SK-N-SH (cell line): ENCODE data around the gene SLC4A8. TPM values are rescaled to one million over a fixed set of nuclear protein-coding genes. Genes with fewer than 3 reads are reported as not detected.

Experiments
- CTCF ChIA-PET: fragments of 300-600, 350-600 bp; formaldehyde crosslinking; extraction: SDS; loops from one replicate; lab custom pipeline; 2021; lab: Yijun Ruan, JAX
- POLR2A ChIA-PET: fragments of 350-600 bp; sonication (Branson Sonifier 250); formaldehyde crosslinking; extraction: SDS; loops from one replicate; lab custom pipeline; 2020; ENCODE audit warnings: antibody characterized with exemption, inconsistent platforms; lab: Yijun Ruan, JAX
- DNase-seq: peaks from one replicate; pipeline ENCODE4 v3.0.0; 2012
- H2AFZ ChIP-seq: fragments of 200-600 bp; sonication (generic); 2 replicates; pipeline ENCODE4 v1.8.1; 2016; ENCODE audit warnings: antibody characterized with exemption, mild to moderate bottlenecking, low read depth
- H3F3A ChIP-seq: fragments of 200-600 bp; sonication (generic); replicated peaks from 2 replicates; pipeline ENCODE3; 2016; ENCODE audit warnings: antibody characterized with exemption, mild to moderate bottlenecking; ENCODE audit not compliant: insufficient read depth
- H3K27ac ChIP-seq, 2 experiments: fragments of 200-500 bp in 1 of 2; fragments of 200-600 bp in 1 of 2; sonication (Bioruptor generic) in 1 of 2; sonication (generic), shearing (Covaris generic) in 1 of 2; 2 replicates each; pipeline versions ENCODE4 v1.5.1 to v1.6.1; 2014 to 2016; ENCODE audit warnings: low read depth in 2 of 2, inconsistent platforms in 1 of 2, low read length in 1 of 2, mild to moderate bottlenecking in 1 of 2, mixed read lengths in 1 of 2
- H3K27me3 ChIP-seq: fragments of 200-600 bp; sonication (generic), shearing (Covaris generic); 2 replicates; pipeline ENCODE4 v1.6.1; 2016; ENCODE audit warnings: mixed run types; ENCODE audit not compliant: insufficient read depth
- H3K36me3 ChIP-seq, 2 experiments: fragments of 200-500 bp in 1 of 2; fragments of 200-600 bp in 1 of 2; sonication (Bioruptor generic) in 1 of 2; sonication (generic) in 1 of 2; replicated peaks in 1 of 2; 2 replicates each; pipeline versions ENCODE3 to v1.5.1; 2014 to 2016; ENCODE audit warnings: low read length in 1 of 2, mild to moderate bottlenecking in 1 of 2; ENCODE audit not compliant: insufficient read depth in 2 of 2, control insufficient read depth in 1 of 2
- H3K4me1 ChIP-seq, 2 experiments: fragments of 200-500 bp in 1 of 2; fragments of 200-600 bp in 1 of 2; sonication (Bioruptor generic) in 1 of 2; sonication (generic), shearing (Covaris generic) in 1 of 2; 2 replicates each; pipeline versions ENCODE4 v1.5.1 to v1.6.1; 2014 to 2016; ENCODE audit warnings: low read depth in 1 of 2, low read length in 1 of 2, mixed run types in 1 of 2; ENCODE audit not compliant: insufficient read depth in 2 of 2, control insufficient read depth in 1 of 2
- H3K4me2 ChIP-seq: fragments of 200-600 bp; sonication (generic), shearing (Covaris generic); 2 replicates; pipeline ENCODE4 v1.6.1; 2017; ENCODE audit warnings: mixed run types
- H3K4me3 ChIP-seq, 2 experiments: fragments of 200-500 bp in 1 of 2; fragments of 200-600 bp in 1 of 2; sonication (Bioruptor generic) in 1 of 2; sonication (generic), shearing (Covaris generic) in 1 of 2; 2 replicates each; pipeline versions ENCODE4 v1.5.1 to v1.8.1; 2014 to 2016; ENCODE audit warnings: low read depth in 2 of 2, inconsistent platforms in 1 of 2, low read length in 1 of 2, mild to moderate bottlenecking in 1 of 2, mixed read lengths in 1 of 2, moderate library complexity in 1 of 2
- H3K79me2 ChIP-seq: fragments of 200-600 bp; sonication (generic); 2 replicates; pipeline ENCODE4 v1.8.1; 2017; ENCODE audit warnings: mild to moderate bottlenecking; ENCODE audit not compliant: insufficient read depth
- H3K9ac ChIP-seq: fragments of 200-600 bp; sonication (generic); 2 replicates; pipeline ENCODE4 v1.6.1; 2017; ENCODE audit warnings: mixed run types
- H3K9me2 ChIP-seq: fragments of 200-600 bp; sonication (generic); 2 replicates; pipeline ENCODE4 v1.6.1; 2017; ENCODE audit warnings: mixed run types
- H3K9me3 ChIP-seq: fragments of 200-600 bp; sonication (generic); 2 replicates; pipeline ENCODE4 v1.6.1; 2017; ENCODE audit warnings: mixed run types, mild to moderate bottlenecking, moderate library complexity
- H4K20me1 ChIP-seq: fragments of 200-600 bp; sonication (generic); 2 replicates; pipeline ENCODE4 v1.6.1; 2017; ENCODE audit warnings: mild to moderate bottlenecking, mixed run types; ENCODE audit not compliant: insufficient read depth
- CHD2 ChIP-seq: fragments of 150-350 bp; IDR thresholded peaks from 2 replicates; pipeline ENCODE4 v1.6.1; 2018; ENCODE audit warnings: low read length; ENCODE audit not compliant: partially characterized antibody
- ELF1 ChIP-seq: IDR thresholded peaks from 2 replicates; pipeline ENCODE4 v1.4.0; 2012
- FOSL2 ChIP-seq: IDR thresholded peaks from 2 replicates; pipeline ENCODE4 v1.4.0; 2012; ENCODE audit warnings: low read depth, mild to moderate bottlenecking, moderate library complexity, borderline replicate concordance
- FOXJ3 ChIP-seq: sonication (generic); formaldehyde crosslinking; IDR thresholded peaks from 2 replicates; pipeline ENCODE4 v1.5.1; 2020; ENCODE audit warnings: mild to moderate bottlenecking, missing genetic modification reagents
- FOXM1 ChIP-seq: IDR thresholded peaks from 2 replicates; pipeline ENCODE4 v1.4.0; 2012; ENCODE audit warnings: low read depth, mild to moderate bottlenecking
- GABPA ChIP-seq: IDR thresholded peaks from 2 replicates; pipeline ENCODE4 v1.4.0; 2012; ENCODE audit warnings: low read depth, mild to moderate bottlenecking
- GATA2 ChIP-seq: sonication (generic); formaldehyde crosslinking; IDR thresholded peaks from 2 replicates; pipeline ENCODE4 v1.5.0; 2020; ENCODE audit warnings: mild to moderate bottlenecking, missing genetic modification reagents
- MEF2A ChIP-seq: IDR thresholded peaks from 2 replicates; pipeline ENCODE4 v1.4.0; 2012; ENCODE audit warnings: low read depth, borderline replicate concordance
- MXI1 ChIP-seq: IDR thresholded peaks from 2 replicates; pipeline ENCODE4 v1.6.1; 2012; ENCODE audit warnings: mild to moderate bottlenecking, low read depth, low read length, improper control_type of control experiment
- NFIC ChIP-seq: IDR thresholded peaks from 2 replicates; pipeline ENCODE4 v1.4.0; 2012; ENCODE audit warnings: borderline replicate concordance
- NRF1 ChIP-seq: IDR thresholded peaks from 2 replicates; pipeline ENCODE4 v1.6.1; 2012; ENCODE audit warnings: low read depth, mild to moderate bottlenecking, low read length
- POLR2AphosphoS5 ChIP-seq: IDR thresholded peaks from 2 replicates; pipeline ENCODE4 v1.6.1; 2012; ENCODE audit warnings: low read depth, low read length
- RCOR1 ChIP-seq: fragments of 150-350 bp; IDR thresholded peaks from 2 replicates; pipeline ENCODE4 v1.6.1; 2017; ENCODE audit warnings: antibody characterized with exemption, low read length
- RXRA ChIP-seq: IDR thresholded peaks from 2 replicates; pipeline ENCODE4 v1.4.0; 2012; ENCODE audit warnings: low read depth, mild to moderate bottlenecking, borderline replicate concordance
- SIN3A ChIP-seq: IDR thresholded peaks from 2 replicates; pipeline ENCODE4 v1.6.1; 2012; ENCODE audit warnings: low read depth, mild to moderate bottlenecking, low read length, moderate library complexity, borderline replicate concordance
- TAF1 ChIP-seq: IDR thresholded peaks from 2 replicates; pipeline ENCODE4 v1.6.1; 2012; ENCODE audit warnings: low read depth, mild to moderate bottlenecking, low read length, moderate library complexity, borderline replicate concordance
- TEAD4 ChIP-seq: IDR thresholded peaks from 2 replicates; pipeline ENCODE4 v1.4.0; 2012; ENCODE audit warnings: mild to moderate bottlenecking, borderline replicate concordance; ENCODE audit not compliant: insufficient read depth
- USF2 ChIP-seq: fragments of 150-350 bp; IDR thresholded peaks from 2 replicates; pipeline ENCODE4 v1.6.1; 2017; ENCODE audit warnings: antibody characterized with exemption, low read length, low read depth, borderline replicate concordance
- YY1 ChIP-seq: IDR thresholded peaks from 2 replicates; pipeline ENCODE4 v1.4.0; 2012; ENCODE audit warnings: low read depth, mild to moderate bottlenecking
- ZBTB33 ChIP-seq: IDR thresholded peaks from 2 replicates; pipeline ENCODE4 v1.4.0; 2012; ENCODE audit warnings: low read depth, borderline replicate concordance
- WGBS: methylation state at CpG from one replicate; pipeline ENCODE4 v1.1.6; 2017; ENCODE audit warnings: low lambda C conversion rate; 5-methylcytosine and 5-hydroxymethylcytosine counted together
- polyA plus RNA-seq, 3 experiments: library from polyadenylated mRNA; depleted of rRNA; stranded (reverse); fragments of >200 nt; gene quantifications; 2 replicates each; pipeline ENCODE4 v1.2.3, GENCODE V29; 2012

The SLC4A8 gene
- polyA plus RNA-seq, 1 of the 3 experiments (the other 2 are of a cell fraction), result 5.2 TPM

- Histone ChIP-seq H3K9me2 (no peaks in the 10 kb centered on the region), H3F3A (peaks cover 23% of the 10 kb centered on the region), H3K4me1 (peaks cover 4 to 52% of the 10 kb centered on the region in 2 experiments; a peak in 2 of 4 replicates), H2AFZ (peak within 1 kb of the TSS; percentile 73), H3K4me3 (peak within 1 kb of the TSS; percentile 40 to 50; a peak in 3 of 4 replicates), H3K4me2 (peak within 1 kb of the TSS; percentile 73), H4K20me1 (no peaks in the 10 kb centered on the region), H3K27me3 (no peaks in the 10 kb centered on the region), H3K79me2 (no peaks in the 10 kb centered on the region), H3K9ac (no peak within 1 kb of the TSS), H3K9me3 (no peaks in the 10 kb centered on the region), H3K27ac (peak within 1 kb of the TSS in 1 of 2 experiments; percentile 68; a peak in 1 of 4 replicates), H3K36me3 (no peaks in the 10 kb centered on the region)
- ChIA-PET CTCF (interaction anchor here (0.7 to 2.3 kb wide), 6 partner anchors 14 to 536 kb away, joined by 3 to 7 read pairs (median 3); no protein-coding TSS in a partner anchor), POLR2A (interaction anchor here (1.2 to 1.5 kb wide), 3 partner anchors 15 to 50 kb away, joined by 3 to 4 read pairs (median 3); no protein-coding TSS in a partner anchor)
- no peak for TF ChIP-seq GATA2 (CRISPR knock-in tag)
- peak; percentile 76 for DNase-seq
- 17% methylated on average over 19 of the region's 73 CpGs for WGBS
Observed at GRCh38 chr12:51391283-51392123, 33.1 kb upstream of the SLC4A8 start, which contains the start of gene GALNT6. TSS of gene GALNT6 (minus strand) at chr12:51391406. CDS start at chr12:51379781, 11,625 bp downstream.

GRCh38 chr12:51392556-51393237 lies 31.9 kb upstream of the SLC4A8 start:
- H3K4me3 ChIP-seq, result no peak overlapping the region
- H3K27ac ChIP-seq, result no peak overlapping the region
- H3K9me2 ChIP-seq, result no peaks in the 10 kb centered on the region
- TF ChIP-seq ZBTB33 (no peak), MEF2A (no peak), TAF1 (no peak), YY1 (no peak), ELF1 (no peak), SIN3A (no peak), TEAD4 (no peak), USF2 (no peak), GABPA (no peak), FOXM1 (no peak), FOXJ3 (CRISPR knock-in tag) (no peak), NRF1 (no peak), MXI1 (no peak), NFIC (no peak), CHD2 (no peak), FOSL2 (no peak), POLR2AphosphoS5 (no peak), RXRA (no peak), RCOR1 (no peak)
- TF ChIP-seq, all 33 proteins: peak for 0
- Histone ChIP-seq H3K79me2 (no peaks in the 10 kb centered on the region), H3K36me3 (no peaks in the 10 kb centered on the region), H3K9ac (no peak overlapping the region), H3K4me1 (peaks cover 4 to 48% of the 10 kb centered on the region in 2 experiments; a peak in 2 of 4 replicates), H2AFZ (no peak overlapping the region), H3F3A (peaks cover 23% of the 10 kb centered on the region), H3K9me3 (no peaks in the 10 kb centered on the region), H3K27me3 (no peaks in the 10 kb centered on the region), H4K20me1 (no peaks in the 10 kb centered on the region), H3K4me2 (no peak overlapping the region)
- ChIA-PET POLR2A (interaction anchor here (1.2 to 1.4 kb wide), 2 partner anchors 21 to 51 kb away, joined by 3 to 4 read pairs; no protein-coding TSS in a partner anchor), CTCF (interaction anchor here (0.9 to 2.3 kb wide), 2 partner anchors 28 to 100 kb away, joined by 3 to 7 read pairs; no protein-coding TSS in a partner anchor)
- WGBS, result 95% methylated on average over 21 of the region's 22 CpGs
- DNase-seq, result no peak
